GM18907 (cell line): ENCODE results near the gene MAPKAPK3.

ENCODE experiments used
- ATAC-seq: cut with Tn5 transposase; IDR thresholded peaks from one replicate; pipeline ENCODE4 v1.9.1; 2021; ENCODE audit warnings: mild to moderate bottlenecking, moderate library complexity; ENCODE audit not compliant: unreplicated experiment

MAPKAPK3 gene

GRCh38 chr3:50607271-50608091 is 9.5 kb upstream of the MAPKAPK3 start:
- no peak for ATAC-seq

- ATAC-seq = no peak
Measured at GRCh38 chr3:50608278-50608677, 8.7 kb upstream of the MAPKAPK3 start.

DNA sequence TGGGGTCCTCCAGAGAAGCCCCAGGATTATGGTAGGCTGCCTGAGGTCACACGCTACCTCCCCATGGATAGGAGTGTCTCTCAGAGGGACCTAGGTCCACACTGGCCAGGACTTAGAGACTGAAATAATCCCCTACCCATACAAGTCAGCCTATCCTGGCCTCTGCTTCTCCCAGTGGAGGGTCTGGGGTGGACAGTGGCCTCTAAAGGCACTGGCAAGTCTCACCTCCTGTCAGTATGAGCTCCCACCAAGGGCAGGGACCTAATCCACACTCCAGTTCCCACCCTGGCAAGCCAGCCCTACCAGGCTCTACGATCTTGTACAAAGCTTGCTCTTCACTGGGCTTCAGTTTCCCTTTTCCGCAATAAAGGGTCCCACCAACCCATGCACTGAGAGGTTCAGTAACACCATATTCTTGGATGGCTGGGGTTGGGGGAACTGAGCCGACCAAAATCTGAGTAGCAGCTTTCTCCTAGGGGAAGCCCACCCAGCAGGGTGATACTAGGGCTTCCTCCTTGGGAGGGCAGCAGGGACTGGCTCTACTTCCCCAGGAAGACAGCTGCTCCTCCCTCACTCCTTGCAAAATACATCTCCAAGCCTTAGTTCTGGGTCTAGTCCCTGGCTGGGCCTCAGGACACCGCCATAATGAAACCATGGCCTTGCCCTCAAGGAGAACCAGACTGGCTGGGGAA is 7.7 kb upstream of the MAPKAPK3 start:
- no peak for ATAC-seq

DNA sequence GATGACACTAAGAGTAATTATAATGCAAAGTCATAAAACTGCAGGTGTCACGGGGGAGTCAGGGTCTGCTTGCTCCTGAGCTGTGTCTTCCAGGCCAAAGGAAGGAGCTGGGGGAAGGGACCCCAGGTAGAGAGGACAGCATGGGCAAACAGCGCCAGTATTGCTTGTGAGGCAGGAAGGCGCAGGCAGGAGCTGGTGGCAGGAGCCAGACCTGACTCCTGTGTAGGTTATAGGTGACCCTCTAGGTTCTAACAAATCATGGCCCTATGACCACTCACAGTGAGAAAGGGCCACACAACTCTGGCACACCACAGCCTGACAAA is 7.2 kb upstream of the MAPKAPK3 start:
- ATAC-seq = no peak

DNA sequence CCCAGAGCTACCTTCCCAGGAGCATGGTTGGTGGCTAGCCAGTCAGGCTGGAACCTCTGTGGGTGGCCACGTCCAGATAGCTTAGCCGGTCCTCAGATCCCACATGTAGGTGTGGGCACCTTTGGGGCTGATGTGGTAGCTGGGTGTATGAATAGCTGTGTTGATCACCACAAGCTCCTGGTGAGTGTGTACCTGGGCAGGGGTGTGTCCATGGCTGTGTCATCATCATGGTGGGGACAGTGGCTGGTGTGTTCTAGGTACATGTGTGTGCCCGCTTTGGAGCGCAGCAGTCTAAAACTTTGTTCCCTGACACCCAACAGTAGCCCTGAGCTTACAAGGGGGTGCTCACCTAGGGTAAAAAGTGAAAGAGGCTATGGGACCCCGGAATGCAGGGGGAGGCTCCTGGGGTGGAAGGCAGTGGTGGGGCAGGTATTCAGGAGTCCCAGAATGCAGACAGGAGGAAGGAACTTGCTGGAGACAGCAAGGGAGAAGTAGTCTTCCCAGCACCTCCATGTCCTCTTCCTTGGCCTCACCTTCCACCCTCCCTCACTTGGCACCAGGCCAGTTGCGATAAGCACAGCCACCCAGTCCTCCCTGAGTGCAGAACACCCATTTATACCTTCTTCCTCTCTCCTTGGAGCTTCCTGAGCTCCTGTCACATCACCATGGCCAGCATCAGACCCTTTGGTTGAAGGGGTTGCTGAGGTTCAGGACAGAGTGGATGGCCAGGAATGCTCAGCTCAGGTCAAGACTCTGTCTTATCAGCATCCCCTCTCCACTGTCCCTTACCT is 6.6 kb upstream of the MAPKAPK3 start:
- ATAC-seq = no peak

DNA sequence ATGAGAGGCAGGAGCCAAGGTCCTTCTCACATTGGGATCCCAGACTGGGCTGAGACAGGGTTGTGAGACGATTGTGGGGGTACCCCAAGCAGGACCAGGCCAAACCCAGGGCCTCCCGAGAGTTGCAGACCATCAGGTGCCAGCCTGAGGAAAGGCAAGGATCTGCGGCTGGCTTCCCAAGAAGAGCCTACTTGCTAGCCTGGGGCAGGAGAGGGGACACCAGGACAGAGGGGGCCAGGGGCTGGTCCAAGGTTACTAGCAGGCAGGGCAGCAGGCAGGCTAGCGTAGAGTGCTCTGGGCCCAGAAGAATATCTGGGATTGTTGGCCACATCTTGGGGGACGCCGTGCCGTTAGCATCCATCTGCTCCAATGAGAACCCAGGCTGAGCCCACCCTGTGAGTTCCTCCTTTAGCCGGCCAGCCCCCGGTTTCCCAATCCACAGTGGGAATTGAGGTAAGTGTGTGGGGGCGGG is 5.9 kb upstream of the MAPKAPK3 start:
- ATAC-seq = no peak

- peak; percentile 72 for ATAC-seq
Measured at GRCh38 chr3:50611464-50612233, 5.3 kb upstream of the MAPKAPK3 start, which contains the start of gene CISH. TSS of gene CISH (minus strand) at chr3:50611774. CDS start at chr3:50611650, 124 bp downstream.

- no peak for ATAC-seq
Measured at GRCh38 chr3:50612234-50612882, 4.6 kb upstream of the MAPKAPK3 start.

GRCh38 chr3:50612970-50613846 is 3.7 kb upstream of the MAPKAPK3 start:
- no peak for ATAC-seq

DNA sequence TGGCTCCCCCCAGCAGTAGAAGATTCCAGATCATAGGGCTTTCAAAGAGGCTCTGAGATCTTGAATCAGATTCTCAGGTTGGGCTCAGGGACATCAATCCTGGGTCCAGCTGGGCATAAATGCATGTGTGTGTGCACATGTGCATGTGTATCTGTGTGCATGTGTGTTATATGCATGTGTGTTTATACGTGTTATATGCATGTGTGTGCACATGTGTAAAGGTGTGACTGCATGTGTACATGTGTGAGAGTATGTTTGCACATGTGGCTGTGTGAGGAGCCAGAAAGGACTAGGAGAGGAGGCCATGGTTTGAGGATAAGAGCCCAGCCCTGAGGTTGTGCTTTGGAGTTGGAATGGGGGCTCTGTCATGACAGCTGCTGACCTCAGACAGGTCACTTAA is 1.8 kb upstream of the MAPKAPK3 start:
- no peak for ATAC-seq

- ATAC-seq = peak; percentile 36
Measured at GRCh38 chr3:50616003-50616769, 765 bp upstream of the MAPKAPK3 start.

GRCh38 chr3:50616770-50617095 is 218 bp upstream of the MAPKAPK3 start:
- peak; percentile 73 for ATAC-seq

DNA sequence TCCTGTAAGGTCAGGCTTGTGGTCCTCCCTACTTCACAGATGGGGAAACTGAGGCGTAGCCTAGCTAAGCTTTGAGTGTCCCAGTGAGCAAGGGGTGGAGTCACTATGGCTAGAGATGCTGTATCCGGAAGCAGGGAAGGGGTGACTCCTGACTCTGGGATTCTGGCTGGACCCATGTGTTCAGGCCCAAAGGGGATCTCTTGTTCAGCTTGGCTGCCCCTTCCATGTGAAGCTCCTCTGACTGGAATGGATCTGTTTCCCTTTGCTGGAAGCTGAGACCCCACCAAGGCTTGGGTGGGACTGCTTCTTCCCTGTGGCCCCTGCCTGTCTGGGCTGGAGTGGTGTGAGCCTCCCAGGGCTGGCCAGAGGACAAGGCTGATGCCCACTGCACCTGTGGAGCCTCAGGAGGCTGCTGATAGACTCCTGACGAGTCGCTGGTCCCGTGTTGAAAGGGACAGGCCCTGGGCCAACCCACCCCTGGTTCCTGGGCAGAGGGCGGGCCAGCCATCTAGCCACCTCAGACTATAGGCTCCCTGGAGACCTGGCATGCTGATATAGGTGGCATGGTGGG is 1.0 kb downstream of the MAPKAPK3 start:
- ATAC-seq = no peak

GRCh38 chr3:50620420-50620819 is 3.5 kb downstream of the MAPKAPK3 start:
- ATAC-seq = no peak

- ATAC-seq = no peak
Measured at GRCh38 chr3:50620820-50621219, 3.9 kb downstream of the MAPKAPK3 start.

GRCh38 chr3:50622881-50623280 is 5.9 kb downstream of the MAPKAPK3 start:
- no peak for ATAC-seq

DNA sequence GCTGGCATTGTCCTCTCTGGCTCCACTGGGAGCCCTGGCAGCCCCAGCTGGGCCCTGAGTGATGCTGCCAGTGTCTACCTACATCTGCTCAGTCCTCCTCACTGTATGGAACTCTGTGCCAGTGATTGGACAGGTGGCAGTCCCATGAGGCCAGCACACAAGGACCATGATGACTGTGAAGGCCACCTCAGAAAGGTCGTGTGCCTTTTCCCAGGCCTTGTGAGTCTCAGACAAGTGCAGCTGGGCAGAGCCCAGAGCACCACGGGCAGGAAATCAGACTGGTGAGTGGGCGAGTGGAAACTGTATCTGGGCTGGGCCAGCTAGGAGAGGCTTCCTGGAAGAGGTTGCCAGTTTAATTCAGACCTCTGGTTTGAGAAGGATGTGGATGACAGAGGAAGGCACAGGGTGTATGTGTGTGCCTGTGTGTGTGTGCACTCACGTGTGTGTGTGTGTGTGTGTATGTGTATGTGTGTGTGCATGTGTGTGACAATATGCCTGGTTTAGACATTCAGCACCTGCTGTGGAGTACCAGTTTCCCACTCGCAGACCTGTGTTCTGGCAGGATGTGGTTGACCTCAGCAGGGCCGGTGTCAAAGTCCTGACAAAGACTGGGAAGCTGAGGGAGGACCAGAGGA is 7.0 kb downstream of the MAPKAPK3 start:
- no peak for ATAC-seq

- ATAC-seq = no peak
Measured at GRCh38 chr3:50624634-50625033, 7.7 kb downstream of the MAPKAPK3 start.
